Right atrium auricular region (tissue), 2 donors: ENCODE data around the gene SPATA31C1. TPM values are rescaled to one million over a fixed set of nuclear protein-coding genes. Genes with fewer than 3 reads are reported as not detected.

ENCODE experiments used
- DNase-seq: peaks from one replicate; pipeline ENCODE4 v3.0.0-alpha.2; 2019; ENCODE audit warnings: low spot score
- H3K27ac ChIP-seq, 2 donors: fragments of 200-600 bp; sonication (generic); 1 replicate in 1 of 2; 2 replicates in 1 of 2; pipeline ENCODE4 v1.5.1; 2016 to 2019
- H3K27me3 ChIP-seq, 2 donors: fragments of 200-600 bp; sonication (generic); one replicate each; pipeline versions ENCODE4 v1.5.1 to v1.6.0; 2017 to 2019
- H3K36me3 ChIP-seq: fragments of 200-600 bp; sonication (generic); one replicate; pipeline ENCODE4 v1.5.1; 2016
- H3K4me1 ChIP-seq, 2 donors: fragments of 200-600 bp; sonication (generic); one replicate each; pipeline versions ENCODE4 v1.5.1 to v1.6.0; 2017 to 2019
- H3K4me3 ChIP-seq, 2 donors: fragments of 200-600 bp; sonication (generic); 1 replicate in 1 of 2; 2 replicates in 1 of 2; pipeline ENCODE4 v1.5.1; 2017 to 2019; ENCODE audit warnings: mild to moderate bottlenecking in 1 of 2, moderate library complexity in 1 of 2
- H3K9me3 ChIP-seq, 2 donors: fragments of 200-600 bp; sonication (generic); one replicate each; pipeline ENCODE4 v1.5.1; 2019
- CTCF ChIP-seq, 2 donors: fragments of 200-600 bp; sonication (generic); IDR thresholded peaks; one replicate each; pipeline ENCODE4 v1.5.1; 2019; ENCODE audit warnings: antibody characterized with exemption in 2 of 2
- total RNA-seq, 2 donors: library from RNA; depleted of rRNA; stranded (reverse); fragments of >200 nt; gene quantifications; one replicate each; pipeline ENCODE4 v1.1.0, GENCODE V29; 2016

The SPATA31C1 gene
- total RNA-seq, 2 donors from 2014 or later = not detected

DNA sequence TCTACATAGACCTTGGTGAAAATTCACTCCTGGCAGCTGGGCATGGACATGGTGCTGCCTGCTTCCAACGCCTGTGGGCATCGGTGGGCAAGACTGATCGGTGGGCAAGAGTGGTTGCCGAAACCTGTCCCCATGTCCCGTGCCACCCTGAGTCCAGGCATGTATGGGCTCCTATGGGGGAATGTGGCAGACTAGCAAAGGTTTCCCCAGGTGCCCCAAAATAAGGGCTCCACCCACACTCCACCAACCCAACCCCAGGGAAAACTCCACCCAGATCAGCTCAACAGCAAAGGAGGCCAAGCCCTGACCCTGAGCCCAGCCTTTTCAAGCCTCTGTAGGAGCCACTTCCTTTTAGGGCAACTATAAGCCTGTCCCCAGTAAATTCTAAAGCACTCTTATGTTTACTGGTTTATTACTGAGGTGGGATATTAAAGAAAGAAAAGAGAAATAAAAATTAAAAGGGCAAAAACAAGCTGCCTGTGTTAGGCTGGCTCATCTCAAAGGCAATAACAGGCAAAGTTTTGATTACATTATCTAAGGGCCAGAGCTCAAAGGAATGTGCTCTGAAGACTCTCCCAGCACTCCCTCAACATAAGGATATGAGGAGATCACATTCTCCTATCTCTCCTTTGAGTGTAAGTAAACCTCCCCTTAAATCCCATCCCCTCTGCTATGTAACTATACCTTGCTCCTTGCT lies 44.0 kb upstream of the SPATA31C1 start:
- no peak for TF ChIP-seq CTCF (IDR thresholded peaks at IDR 0.05)
- H3K9me3 ChIP-seq = peaks cover 0 to 8% of the 10 kb centered on the region in 2 donors
- DNase-seq = peak; percentile 28
- no peaks in the 10 kb centered on the region for H3K27me3 ChIP-seq
- H3K36me3 ChIP-seq = no peaks in the 10 kb centered on the region
- H3K4me1 ChIP-seq = no peaks in the 10 kb centered on the region
- H3K4me3 ChIP-seq = no peak overlapping the region
- H3K27ac ChIP-seq = no peak overlapping the region

DNA sequence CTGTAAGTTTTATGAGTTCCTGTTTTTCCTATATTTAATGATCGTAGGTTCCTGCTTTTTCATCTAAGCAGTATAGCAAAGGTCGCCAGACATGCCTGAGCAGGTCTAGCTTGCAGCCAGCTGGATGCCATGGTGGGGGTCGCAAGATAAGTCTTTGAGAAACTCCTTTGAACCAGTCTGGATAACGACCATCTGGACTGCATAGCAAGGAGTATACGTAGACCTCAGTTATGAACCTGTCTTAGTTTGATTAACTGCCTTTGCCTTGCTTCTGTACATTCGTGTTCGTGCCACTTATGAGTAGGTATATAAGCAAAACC lies 43.5 kb upstream of the SPATA31C1 start:
- Histone ChIP-seq H3K4me3 (no peak overlapping the region), H3K9me3 (peaks cover 0 to 8% of the 10 kb centered on the region in 2 donors), H3K36me3 (no peaks in the 10 kb centered on the region), H3K4me1 (no peaks in the 10 kb centered on the region), H3K27ac (no peak overlapping the region), H3K27me3 (no peaks in the 10 kb centered on the region)
- DNase-seq = no peak
- TF ChIP-seq CTCF (IDR thresholded peaks at IDR 0.05) = no peak

- Histone ChIP-seq H3K4me3 (no peak overlapping the region), H3K36me3 (no peaks in the 10 kb centered on the region), H3K9me3 (peaks cover 0 to 8% of the 10 kb centered on the region in 2 donors), H3K27me3 (no peaks in the 10 kb centered on the region), H3K27ac (no peak overlapping the region), H3K4me1 (no peaks in the 10 kb centered on the region)
- no peak for DNase-seq
- no peak for TF ChIP-seq CTCF (IDR thresholded peaks at IDR 0.05)
Observed at GRCh38 chr9:87875060-87875459, 42.7 kb upstream of the SPATA31C1 start.

DNA sequence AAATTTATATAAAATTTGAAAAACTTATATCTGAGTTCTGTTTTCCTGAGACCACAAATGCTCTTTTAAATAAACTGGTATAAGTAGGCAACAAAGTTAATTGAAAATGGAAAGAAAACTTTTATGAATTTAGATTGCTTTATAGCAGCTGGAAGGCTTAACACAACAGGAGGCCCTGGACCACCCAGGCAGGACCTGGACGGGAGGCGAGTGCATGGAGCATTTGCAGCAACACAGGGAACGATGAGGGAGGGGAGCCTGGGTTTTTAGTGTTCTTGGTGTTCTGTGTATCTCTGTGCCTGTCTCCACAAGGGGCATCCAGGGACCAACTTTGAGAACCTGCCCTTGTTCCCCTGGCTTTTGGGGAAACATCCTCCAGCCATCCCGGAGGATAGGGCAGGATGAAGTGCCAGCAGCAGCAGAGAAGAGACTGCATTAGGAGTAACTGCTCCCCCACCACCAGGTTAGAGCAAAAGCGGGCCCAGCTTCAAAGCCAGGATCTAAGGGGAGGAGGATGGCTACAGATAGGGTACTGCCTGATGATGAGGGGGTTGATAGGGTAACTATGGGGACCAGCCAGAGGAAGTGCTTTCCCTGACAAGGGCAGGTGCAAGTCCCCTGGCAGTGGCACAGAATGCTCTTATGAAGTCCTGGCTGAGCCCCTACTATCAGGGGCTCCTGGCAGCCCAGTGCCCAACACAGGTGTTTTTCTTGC lies 41.8 kb upstream of the SPATA31C1 start:
- no peak overlapping the region for H3K27ac ChIP-seq
- no peak for TF ChIP-seq CTCF (IDR thresholded peaks at IDR 0.05)
- no peaks in the 10 kb centered on the region for H3K36me3 ChIP-seq
- no peak for DNase-seq
- H3K9me3 ChIP-seq = peaks cover 0 to 8% of the 10 kb centered on the region in 2 donors
- H3K4me3 ChIP-seq = no peak overlapping the region
- no peaks in the 10 kb centered on the region for H3K4me1 ChIP-seq
- H3K27me3 ChIP-seq = no peaks in the 10 kb centered on the region

GRCh38 chr9:87876708-87877107 lies 41.1 kb upstream of the SPATA31C1 start:
- TF ChIP-seq CTCF (IDR thresholded peaks at IDR 0.05) = no peak
- peaks cover 0 to 8% of the 10 kb centered on the region in 2 donors for H3K9me3 ChIP-seq
- H3K27ac ChIP-seq = no peak overlapping the region
- no peak for DNase-seq
- H3K27me3 ChIP-seq = no peaks in the 10 kb centered on the region
- no peaks in the 10 kb centered on the region for H3K36me3 ChIP-seq
- no peaks in the 10 kb centered on the region for H3K4me1 ChIP-seq
- no peak overlapping the region for H3K4me3 ChIP-seq
